ENCODE results near the gene KNDC1.
"Not testable (repeated sequence)": the region's sequence is repeated elsewhere in the genome, so short reads cannot be mapped to it uniquely, and the experiment has no call there.

KNDC1 gene

DNA sequence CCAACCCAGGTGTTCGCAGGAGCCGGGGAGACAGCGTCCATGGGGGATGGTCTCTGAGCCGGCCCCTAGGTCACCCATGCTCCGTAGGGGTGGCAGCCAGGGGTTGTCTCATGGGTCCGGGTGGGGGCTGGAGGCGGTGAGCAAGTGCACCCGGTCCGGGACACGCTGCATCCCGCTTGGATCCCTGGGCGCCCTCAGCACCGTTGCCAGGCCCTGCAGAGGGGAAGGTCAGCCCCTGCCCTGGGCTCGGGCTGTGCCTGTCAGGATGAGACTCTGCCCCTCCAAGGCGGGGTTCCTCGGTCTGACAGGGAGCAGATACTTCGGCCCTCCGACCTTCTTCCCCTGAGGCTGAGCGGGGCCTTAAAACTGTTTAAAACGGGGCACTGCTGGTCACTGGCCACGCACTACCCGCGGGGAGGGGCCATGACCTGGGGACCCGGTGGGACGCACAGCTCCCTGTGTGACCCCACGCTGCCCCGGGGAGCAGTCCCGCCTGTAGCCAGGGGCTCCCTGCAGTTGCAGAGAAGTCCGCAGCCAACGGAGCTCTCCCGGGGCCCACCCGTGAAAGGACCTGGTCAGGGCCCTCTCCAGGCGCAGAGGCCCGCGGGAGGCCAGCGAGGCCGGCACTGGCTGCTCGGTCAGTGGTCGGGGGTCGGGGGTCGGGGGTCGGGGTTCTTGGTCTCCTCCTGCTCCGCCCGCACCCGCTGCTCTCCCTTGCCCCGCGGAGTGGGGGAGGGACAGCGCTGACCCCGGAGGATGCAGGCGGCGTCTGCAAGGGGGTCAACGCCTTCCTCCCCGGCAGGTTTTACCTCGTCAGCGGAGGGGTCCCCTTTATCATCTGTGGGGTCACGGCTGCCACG, 33.4 kb upstream of the KNDC1 start:
- DNase-seq, result no peak

DNA sequence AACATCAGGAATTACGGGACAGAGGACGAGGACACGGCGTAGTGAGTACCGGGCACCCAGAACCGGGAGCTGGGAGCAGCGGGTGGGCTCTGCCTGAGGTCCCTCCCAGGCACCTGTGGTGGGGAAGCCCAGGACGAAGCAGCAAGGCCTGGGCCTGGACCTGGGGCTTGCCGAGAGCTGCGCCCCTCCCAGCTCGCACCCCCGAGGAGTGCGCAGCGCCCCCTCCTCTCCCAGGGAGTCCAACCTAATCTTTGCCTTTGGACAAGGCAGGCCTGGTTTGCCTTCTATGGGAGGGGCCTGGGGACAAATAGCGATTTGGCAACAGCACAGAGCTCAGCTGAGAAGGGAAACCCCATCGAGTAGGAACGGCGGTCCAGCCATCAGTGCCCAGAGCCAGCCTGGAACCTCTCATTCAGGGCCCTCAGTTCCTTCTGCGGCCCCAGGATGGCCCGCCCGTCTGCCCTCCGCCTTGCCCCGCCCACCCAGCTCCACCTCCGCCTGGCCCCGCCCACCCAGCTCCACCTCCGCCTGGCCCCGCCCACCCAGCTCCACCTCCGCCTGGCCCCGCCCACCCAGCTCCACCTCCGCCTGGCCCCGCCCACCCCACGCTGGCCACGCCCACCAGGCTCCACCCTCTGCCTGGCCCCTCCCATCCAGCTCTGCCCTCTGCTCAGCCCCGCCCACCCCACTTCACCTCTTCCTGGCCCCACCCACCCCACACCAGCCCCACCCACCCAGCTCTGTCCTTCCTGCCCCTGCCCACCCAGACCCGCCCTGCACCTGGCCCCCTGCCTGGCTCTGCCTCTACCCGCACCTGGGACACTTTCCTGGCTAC, 32.5 kb upstream of the KNDC1 start:
- DNase-seq, result no peak

GRCh38 chr10:133128126-133129070, 31.6 kb upstream of the KNDC1 start:
- DNase-seq, result no peak

DNA sequence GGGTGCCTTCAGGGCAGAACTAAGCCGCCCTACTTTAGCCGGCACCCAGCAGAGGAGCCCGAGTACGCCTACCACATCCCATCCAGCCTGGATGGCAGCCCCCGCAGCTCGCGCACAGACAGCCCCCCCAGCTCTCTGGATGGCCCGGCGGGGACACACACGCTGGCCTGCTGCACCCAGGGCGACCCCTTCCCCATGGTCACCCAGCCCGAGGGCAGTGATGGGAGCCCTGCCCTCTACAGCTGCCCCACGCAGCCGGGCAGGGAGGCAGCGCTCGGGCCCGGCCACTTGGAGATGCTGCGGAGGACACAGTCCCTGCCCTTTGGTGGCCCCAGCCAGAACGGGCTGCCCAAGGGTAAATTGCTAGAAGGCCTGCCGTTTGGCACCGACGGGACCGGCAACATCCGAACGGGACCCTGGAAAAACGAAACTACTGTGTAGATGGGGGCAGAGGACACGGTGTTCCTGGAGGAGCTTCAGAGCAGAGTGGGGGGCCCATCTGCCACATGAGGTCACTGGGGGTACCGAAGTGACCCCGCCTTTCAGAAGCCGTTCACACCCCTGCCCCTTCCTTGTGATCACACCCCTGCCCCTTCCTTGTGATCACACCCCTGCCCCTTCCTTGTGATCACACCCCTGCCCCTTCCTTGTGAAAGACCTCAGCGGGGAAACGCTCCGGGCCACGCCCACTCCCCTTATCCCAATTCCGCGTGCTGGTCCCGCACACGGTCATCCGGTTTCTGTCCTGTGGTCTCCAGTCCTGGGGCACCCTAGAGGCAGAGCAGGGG, 30.8 kb upstream of the KNDC1 start:
- DNase-seq, result no peak

DNA sequence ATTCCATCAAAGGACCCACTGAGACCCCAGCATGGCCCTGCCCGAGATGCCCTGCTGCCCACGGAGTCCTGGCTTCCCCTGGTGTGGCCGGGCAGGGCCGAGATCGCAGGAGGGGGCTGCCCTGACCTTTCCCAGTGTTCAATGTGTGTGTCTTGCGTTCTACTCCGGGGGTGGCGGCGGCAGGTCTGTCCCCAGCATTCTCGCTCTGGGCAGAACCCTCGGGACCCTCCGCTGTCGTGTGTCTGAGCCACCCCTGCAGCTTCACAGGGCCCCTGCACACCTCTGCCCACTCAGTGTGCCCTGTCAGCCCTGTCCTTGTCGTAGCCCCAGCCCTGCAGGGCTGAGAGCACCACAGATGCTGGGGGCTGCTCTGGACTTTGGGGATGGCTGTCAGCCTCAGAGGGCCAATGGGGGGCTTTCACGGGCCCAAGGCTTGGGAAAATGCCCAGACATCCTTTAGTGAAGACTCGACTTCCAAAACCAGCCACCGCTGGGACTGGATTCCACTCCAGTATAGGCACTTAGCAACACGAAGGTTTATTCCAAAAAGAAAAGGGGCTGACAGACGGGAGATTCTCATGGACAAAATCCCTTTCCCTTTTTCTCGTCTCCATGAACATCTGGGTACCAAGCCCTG, 30.0 kb upstream of the KNDC1 start:
- DNase-seq, result no peak

GRCh38 chr10:133130602-133131001, 29.4 kb upstream of the KNDC1 start:
- DNase-seq, result no peak

DNA sequence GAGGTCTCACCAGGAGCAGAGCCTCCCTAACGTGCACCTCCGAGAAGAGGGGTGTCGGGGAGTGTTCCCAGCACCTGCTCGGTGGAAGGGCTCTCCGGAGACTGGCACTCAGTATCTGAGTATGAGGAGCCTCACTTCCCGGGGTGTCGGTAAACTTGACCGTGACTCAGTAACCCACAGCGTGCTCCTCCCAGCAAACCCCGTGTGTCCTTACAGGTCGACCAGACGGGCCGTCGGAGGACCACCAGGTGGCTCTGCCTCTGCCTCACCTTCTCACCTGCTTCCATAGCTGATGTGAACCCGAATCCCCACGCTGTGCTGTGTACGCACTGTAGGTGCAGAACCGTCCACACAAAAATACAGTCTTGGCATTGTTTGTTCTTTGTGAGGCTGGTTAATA, 29.0 kb upstream of the KNDC1 start:
- DNase-seq, result no peak

GRCh38 chr10:133131734-133132472, 28.1 kb upstream of the KNDC1 start:
- DNase-seq, result no peak

GRCh38 chr10:133132473-133133291, 27.3 kb upstream of the KNDC1 start:
- no peak for DNase-seq

DNA sequence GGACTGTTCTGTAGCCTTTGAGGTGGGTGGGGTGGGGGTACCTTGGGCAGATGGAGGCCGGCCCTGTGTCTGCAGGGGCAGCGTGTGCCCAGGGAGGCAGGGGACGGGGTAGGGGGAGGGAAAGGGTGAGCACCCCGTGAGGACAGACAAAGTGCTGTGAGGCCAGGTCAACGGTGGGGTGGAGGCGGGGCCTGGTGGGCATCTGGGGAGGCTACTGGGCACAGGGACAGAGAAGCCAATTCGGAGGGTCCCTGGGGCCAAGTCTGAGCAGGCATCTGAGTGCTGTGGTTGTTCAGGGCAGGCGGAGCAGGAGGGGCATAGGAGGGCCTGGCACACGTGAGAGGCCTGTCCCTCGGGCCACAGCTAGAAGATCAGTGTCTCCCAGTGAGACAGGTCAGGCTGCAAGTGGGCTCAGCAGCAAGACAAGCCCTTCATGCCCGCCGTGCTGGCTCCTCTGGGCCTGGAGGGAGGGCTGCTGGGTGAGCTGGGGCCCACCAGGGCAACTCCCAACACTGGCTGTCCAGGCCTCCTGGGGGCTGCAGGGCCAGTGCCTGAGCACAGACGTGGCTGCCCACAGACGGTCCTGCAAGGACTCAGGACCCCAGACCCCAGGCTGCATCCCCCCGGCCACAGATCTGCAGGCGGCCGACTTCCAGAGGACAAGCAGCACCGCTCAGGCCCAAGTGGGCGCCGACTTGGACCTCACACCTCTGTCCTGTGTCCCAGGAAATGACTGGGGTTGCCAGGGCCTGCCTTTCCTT, 26.4 kb upstream of the KNDC1 start:
- no peak for DNase-seq

GRCh38 chr10:133134411-133135115, 25.5 kb upstream of the KNDC1 start:
- no peak for DNase-seq

- DNase-seq, result no peak
Observed at GRCh38 chr10:133135116-133135465, 24.9 kb upstream of the KNDC1 start.

- not testable (repeated sequence) for DNase-seq
Observed at GRCh38 chr10:133137486-133138145, 22.4 kb upstream of the KNDC1 start.

DNA sequence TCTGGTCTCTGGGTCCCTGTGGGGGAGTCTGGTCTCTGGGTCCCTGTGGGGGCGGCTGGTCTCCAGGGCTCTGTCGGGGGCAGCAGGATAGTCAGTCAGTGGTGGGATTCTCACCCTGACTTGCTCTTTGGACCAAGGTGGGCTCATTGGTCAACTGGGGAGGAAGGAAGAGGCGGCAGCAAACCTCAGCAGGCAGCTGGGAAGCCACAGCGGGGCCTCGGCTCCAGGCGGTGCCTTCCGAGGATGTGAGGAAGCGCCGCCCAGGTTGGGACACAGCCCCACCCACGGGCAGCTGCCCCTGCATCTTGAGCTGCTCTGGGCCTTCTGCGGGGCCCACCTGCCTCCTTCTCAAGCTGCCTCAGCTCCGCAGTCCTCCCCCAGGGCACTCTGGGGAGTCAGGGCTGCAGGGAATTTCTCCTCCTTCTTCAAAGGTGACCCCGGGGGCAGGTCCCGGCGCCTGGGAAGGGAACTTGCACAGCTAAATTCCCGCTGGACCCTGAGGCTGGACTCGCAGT, 20.4 kb upstream of the KNDC1 start:
- DNase-seq, result no peak

DNA sequence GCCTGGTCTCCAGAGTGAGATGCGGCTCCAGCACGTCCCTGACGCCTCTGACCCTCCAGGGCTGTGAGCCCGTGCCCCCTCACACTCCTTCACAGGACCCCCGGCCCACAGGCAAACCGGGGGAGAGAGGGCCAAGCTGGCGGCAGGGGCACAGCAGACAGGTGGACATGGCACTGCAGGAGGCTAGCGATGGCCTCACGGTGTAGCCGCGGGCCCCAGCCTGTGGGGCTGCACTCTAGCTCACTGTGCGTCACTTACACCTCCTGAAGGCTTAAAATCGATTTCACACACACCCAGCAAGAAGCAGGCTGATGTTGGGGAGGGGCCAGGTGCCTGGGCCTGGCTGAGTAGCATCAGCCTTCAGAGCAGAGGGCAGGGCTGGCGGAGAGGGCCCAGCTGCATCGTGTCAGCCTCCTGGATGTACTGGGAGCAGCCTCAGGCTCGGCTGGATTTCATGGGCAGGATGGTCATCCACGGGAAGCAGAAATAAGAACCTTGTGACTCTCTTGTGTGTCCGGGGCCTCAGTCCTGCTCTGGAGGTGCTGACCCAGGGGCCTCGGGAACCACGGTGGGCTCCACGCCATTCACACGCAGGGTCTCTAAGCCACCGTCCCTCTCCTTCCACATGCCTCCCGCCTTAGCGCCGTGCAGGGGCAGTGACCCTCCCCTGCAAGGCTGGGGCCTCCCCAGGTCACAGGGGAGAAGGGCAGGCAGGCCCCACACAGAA, 19.4 kb upstream of the KNDC1 start:
- no peak for DNase-seq

DNA sequence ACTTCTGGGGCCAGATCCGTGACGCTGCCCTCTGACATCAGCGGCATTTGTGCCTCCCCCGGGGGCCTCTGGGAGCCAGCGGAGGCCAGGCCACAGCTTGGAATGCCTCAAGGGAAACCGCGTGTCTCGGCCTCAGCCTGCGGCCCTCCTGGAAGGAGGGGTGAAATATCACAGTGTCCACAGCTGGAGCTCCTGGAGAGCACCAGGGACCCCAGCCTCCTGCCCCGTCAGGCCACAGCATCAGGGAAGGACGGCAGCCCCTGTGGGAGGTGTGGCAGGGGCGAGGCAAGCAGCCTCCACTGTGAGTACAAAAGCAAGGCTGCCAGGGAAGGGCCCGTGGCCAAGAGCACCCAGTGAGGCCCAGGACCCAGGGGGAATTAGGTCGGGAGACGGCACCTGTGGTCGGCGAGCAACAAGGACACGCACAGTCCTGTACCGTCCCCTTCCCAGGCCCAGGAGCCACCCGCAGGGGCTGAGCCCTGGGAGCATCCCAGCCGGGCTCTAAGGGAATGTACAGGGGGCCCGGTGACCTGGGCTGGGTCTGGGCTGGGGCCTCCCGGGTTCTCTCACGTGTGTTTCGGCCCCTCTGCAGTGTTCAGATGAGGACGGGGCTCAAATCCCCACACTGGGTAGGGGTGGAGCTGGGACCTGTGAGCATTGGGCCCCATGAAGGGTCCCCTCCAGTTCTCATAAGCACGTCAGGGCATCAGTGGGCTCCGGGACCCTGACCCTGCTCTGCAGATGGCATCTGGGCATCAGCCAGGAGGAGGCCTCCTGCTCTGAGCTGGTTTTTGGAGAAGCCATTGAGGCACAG, 18.7 kb upstream of the KNDC1 start:
- no peak for DNase-seq

All from COR-L47 (cell line).